Ovary (tissue), 3 donors: Measurements from ENCODE around the gene BRAT1.

ENCODE experiments used
- EP300 ChIP-seq: sonication (generic); formaldehyde crosslinking; IDR thresholded peaks from one replicate; pipeline ENCODE4 v1.6.1; 2017; ENCODE audit warnings: antibody characterized with exemption
- POLR2A ChIP-seq: fragments of 450-650 bp; IDR thresholded peaks from one replicate; pipeline ENCODE4 v1.6.1; 2017; ENCODE audit warnings: antibody characterized with exemption, mild to moderate bottlenecking, moderate library complexity
- TF ChIP-seq, protein P1 (sequence below), 3 donors: fragments of 450-650 bp in 2 of 3; fragments of 200-600 bp in 1 of 3; IDR thresholded peaks; one replicate each; pipeline versions ENCODE4 v1.5.1 to v1.8.0; 2016 to 2022; ENCODE audit warnings: antibody characterized with exemption in 3 of 3, mild to moderate bottlenecking in 1 of 3
- donor health status: DM: no; HTN: no; CAD: no.

GRCh38 chr7:2517678-2518507 lies 37.4 kb downstream of the BRAT1 start:
- no peak for TF ChIP-seq POLR2A
- TF ChIP-seq EP300 = no peak
- TF ChIP-seq, protein P1, sequence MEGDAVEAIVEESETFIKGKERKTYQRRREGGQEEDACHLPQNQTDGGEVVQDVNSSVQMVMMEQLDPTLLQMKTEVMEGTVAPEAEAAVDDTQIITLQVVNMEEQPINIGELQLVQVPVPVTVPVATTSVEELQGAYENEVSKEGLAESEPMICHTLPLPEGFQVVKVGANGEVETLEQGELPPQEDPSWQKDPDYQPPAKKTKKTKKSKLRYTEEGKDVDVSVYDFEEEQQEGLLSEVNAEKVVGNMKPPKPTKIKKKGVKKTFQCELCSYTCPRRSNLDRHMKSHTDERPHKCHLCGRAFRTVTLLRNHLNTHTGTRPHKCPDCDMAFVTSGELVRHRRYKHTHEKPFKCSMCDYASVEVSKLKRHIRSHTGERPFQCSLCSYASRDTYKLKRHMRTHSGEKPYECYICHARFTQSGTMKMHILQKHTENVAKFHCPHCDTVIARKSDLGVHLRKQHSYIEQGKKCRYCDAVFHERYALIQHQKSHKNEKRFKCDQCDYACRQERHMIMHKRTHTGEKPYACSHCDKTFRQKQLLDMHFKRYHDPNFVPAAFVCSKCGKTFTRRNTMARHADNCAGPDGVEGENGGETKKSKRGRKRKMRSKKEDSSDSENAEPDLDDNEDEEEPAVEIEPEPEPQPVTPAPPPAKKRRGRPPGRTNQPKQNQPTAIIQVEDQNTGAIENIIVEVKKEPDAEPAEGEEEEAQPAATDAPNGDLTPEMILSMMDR (IDR thresholded peaks at IDR 0.05) = no peak
